CD8-positive, alpha-beta memory T cell (primary cell): ENCODE data around the gene CACNB1. TPM values are rescaled to one million over a fixed set of nuclear protein-coding genes. Genes with fewer than 3 reads are reported as not detected.

Source experiments
- CTCF ChIA-PET: fragments of 350-600 bp; sonication (Branson Sonifier 250); formaldehyde crosslinking; loops from one replicate; lab custom pipeline; 2021; ENCODE audit warnings: antibody characterized with exemption; lab: Charles Lee
- POLR2A ChIA-PET: fragments of 350-600 bp; sonication (Branson Sonifier 250); formaldehyde crosslinking; loops from one replicate; lab custom pipeline; 2021; ENCODE audit warnings: antibody characterized with exemption; lab: Charles Lee
- DNase-seq, 5 donors: peaks; one replicate each; pipeline versions ENCODE4 v3.0.0 to v3.0.0-alpha.2; 2020 to 2022; ENCODE audit warnings: mixed read lengths in 1 of 5
- H3K27ac ChIP-seq: one replicate; pipeline ENCODE4 v1.7.0; 2013; ENCODE audit warnings: low read depth, mild to moderate bottlenecking, low read length, moderate library complexity
- H3K27me3 ChIP-seq: 2 replicates; pipeline ENCODE4 v1.7.0; 2013; ENCODE audit warnings: low read length, mild to moderate bottlenecking; ENCODE audit not compliant: insufficient read depth, poor library complexity, severe bottlenecking
- H3K36me3 ChIP-seq: 2 replicates; pipeline ENCODE4 v1.7.0; 2013; ENCODE audit warnings: mild to moderate bottlenecking, low read length, moderate library complexity; ENCODE audit not compliant: insufficient read depth
- H3K4me1 ChIP-seq: 2 replicates; pipeline ENCODE4 v1.7.0; 2013; ENCODE audit warnings: mild to moderate bottlenecking, low read length, moderate library complexity; ENCODE audit not compliant: insufficient read depth
- H3K4me3 ChIP-seq: 2 replicates; pipeline ENCODE4 v1.7.0; 2013; ENCODE audit warnings: mild to moderate bottlenecking, low read length
- H3K9me3 ChIP-seq: 2 replicates; pipeline ENCODE4 v1.7.0; 2013; ENCODE audit warnings: mild to moderate bottlenecking, low read length
- H3K27ac Mint-ChIP-seq, 8 donors: one replicate each; pipeline ENCODE4 v1.8.0; 2020 to 2021; ENCODE audit warnings: mixed read lengths in 8 of 8, mild to moderate bottlenecking in 6 of 8, inconsistent platforms in 3 of 8, moderate library complexity in 3 of 8
- H3K27me3 Mint-ChIP-seq, 2 donors: one replicate each; pipeline ENCODE4 v1.8.0; 2020 to 2021; ENCODE audit warnings: mixed read lengths in 2 of 2, mild to moderate bottlenecking in 1 of 2, moderate library complexity in 1 of 2
- H3K36me3 Mint-ChIP-seq, 3 donors: one replicate each; pipeline ENCODE4 v1.8.0; 2020 to 2021; ENCODE audit warnings: mixed read lengths in 3 of 3, inconsistent platforms in 1 of 3, mild to moderate bottlenecking in 1 of 3
- H3K4me1 Mint-ChIP-seq, 3 donors: one replicate each; pipeline ENCODE4 v1.8.0; 2020 to 2021; ENCODE audit warnings: mixed read lengths in 3 of 3, inconsistent platforms in 1 of 3, mild to moderate bottlenecking in 1 of 3
- H3K4me3 Mint-ChIP-seq, 7 donors: one replicate each; pipeline ENCODE4 v1.8.0; 2020 to 2021; ENCODE audit warnings: mixed read lengths in 7 of 7, mild to moderate bottlenecking in 6 of 7, moderate library complexity in 4 of 7, inconsistent platforms in 2 of 7
- H3K9me3 Mint-ChIP-seq, 5 donors: one replicate each; pipeline ENCODE4 v1.8.0; 2020 to 2022; ENCODE audit warnings: mixed read lengths in 5 of 5, mild to moderate bottlenecking in 3 of 5, moderate library complexity in 2 of 5, inconsistent platforms in 1 of 5
- polyA plus RNA-seq: library from polyadenylated mRNA; unstranded; fragments of 300-500 nt; fragmentation: Illumina TruSeq; gene quantifications from one replicate; pipeline ENCODE4 v1.2.3, GENCODE V29; 2021
- total RNA-seq, 2 experiments: library from RNA; stranded (reverse); gene quantifications; one replicate each; pipeline ENCODE4 v1.2.3, GENCODE V29; 2021

The CACNB1 gene
- total and polyA plus RNA-seq, 3 experiments from 2014 or later, result 2.7 to 12.3 (median 10.6) TPM

GRCh38 chr17:39200070-39200879 lies 2.8 kb upstream of the CACNB1 start, which contains the start of gene RPL19:
RPL19 (plus strand) TSS chr17:39200283; CDS start chr17:39200345, 62 bp downstream.
- H3K4me3 Mint-ChIP-seq, result peak within 1 kb of the TSS; percentile 92 to 99 (median 94)
- peaks cover 11 to 53% (median 14%) of the 10 kb centered on the region in 3 donors for H3K36me3 Mint-ChIP-seq
- Histone ChIP-seq H3K4me1 (peaks cover 54% of the 10 kb centered on the region), H3K27me3 (no peaks in the 10 kb centered on the region), H3K9me3 (no peaks in the 10 kb centered on the region), H3K4me3 (peak within 1 kb of the TSS; percentile 94), H3K27ac (peak within 1 kb of the TSS; percentile 99), H3K36me3 (peaks cover 32% of the 10 kb centered on the region)
- H3K9me3 Mint-ChIP-seq, result peaks cover 0 to 2% (median 0%) of the 10 kb centered on the region in 5 donors
- DNase-seq, result peak in 4 of 5 donors; percentile 72 to 90 (median 81)
- POLR2A ChIA-PET, result interaction anchor here (0.6 to 1.4 kb wide), 19 partner anchors 9 to 907 kb away, joined by 3 to 12 read pairs (median 5); partner anchors contain the start of genes LASP1 and PLXDC1
- H3K27ac Mint-ChIP-seq, result peak within 1 kb of the TSS; percentile 97 to 100 (median 100)
- CTCF ChIA-PET, result interaction anchor here (0.8 to 3.0 kb wide), 10 partner anchors 9 to 262 kb away, joined by 3 to 23 read pairs (median 4); no protein-coding TSS in a partner anchor
- peaks cover 47 to 70% (median 58%) of the 10 kb centered on the region in 3 donors for H3K4me1 Mint-ChIP-seq
- H3K27me3 Mint-ChIP-seq, result peaks cover 0 to 4% of the 10 kb centered on the region in 2 donors

- H3K27me3 ChIP-seq, result no peaks in the 10 kb centered on the region
- Mint-ChIP-seq H3K27ac (peak overlapping the region; percentile 97 to 100 (median 100)), H3K27me3 (peaks cover 0 to 4% of the 10 kb centered on the region in 2 donors), H3K4me1 (peaks cover 50 to 76% (median 58%) of the 10 kb centered on the region in 3 donors), H3K9me3 (peaks cover 0 to 2% (median 0%) of the 10 kb centered on the region in 5 donors), H3K36me3 (peaks cover 11 to 48% (median 12%) of the 10 kb centered on the region in 3 donors), H3K4me3 (peak overlapping the region; percentile 92 to 99 (median 94))
- peaks cover 28% of the 10 kb centered on the region for H3K36me3 ChIP-seq
- H3K4me1 ChIP-seq, result peaks cover 54% of the 10 kb centered on the region
- H3K9me3 ChIP-seq, result no peaks in the 10 kb centered on the region
- peak; percentile 81 to 94 (median 90) for DNase-seq
- POLR2A ChIA-PET, result interaction anchor here (0.6 to 1.4 kb wide), 19 partner anchors 10 to 641 kb away, joined by 3 to 12 read pairs (median 4); partner anchors contain the start of genes LASP1 and PLXDC1
- peak overlapping the region; percentile 94 for H3K4me3 ChIP-seq
- H3K27ac ChIP-seq, result peak overlapping the region; percentile 99
- CTCF ChIA-PET, result interaction anchor here (0.8 to 3.0 kb wide), 11 partner anchors 10 to 263 kb away, joined by 3 to 23 read pairs (median 4); no protein-coding TSS in a partner anchor
Observed at GRCh38 chr17:39199820-39200069, 2.3 kb upstream of the CACNB1 start.

DNA sequence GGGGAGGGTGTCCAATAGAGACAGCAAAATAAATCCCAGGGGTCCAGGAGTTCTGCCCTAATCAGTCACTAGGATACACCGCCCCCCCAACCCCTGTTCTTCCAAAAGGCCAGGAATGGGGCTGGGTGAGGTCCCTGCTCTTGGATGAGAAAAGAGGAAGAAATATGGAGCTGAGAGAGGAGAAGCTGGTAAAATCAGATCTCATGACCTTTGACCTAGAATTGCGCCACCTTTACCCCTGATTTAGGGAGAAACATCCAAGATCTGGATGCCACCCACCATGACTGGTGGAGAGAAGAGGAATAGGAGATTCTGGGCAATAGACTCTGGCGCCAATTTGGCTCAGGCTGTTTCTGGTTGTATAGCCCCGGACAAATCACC lies 707 bp upstream of the CACNB1 start:
- Mint-ChIP-seq H3K27me3 (peaks cover 0 to 4% of the 10 kb centered on the region in 2 donors), H3K27ac (peak overlapping the region in 7 of 8 donors; percentile 50 to 98 (median 82)), H3K9me3 (peaks cover 0 to 2% (median 0%) of the 10 kb centered on the region in 5 donors), H3K4me1 (peaks cover 53 to 80% (median 66%) of the 10 kb centered on the region in 3 donors), H3K4me3 (peak overlapping the region; percentile 72 to 96 (median 90)), H3K36me3 (peaks cover 8 to 40% (median 8%) of the 10 kb centered on the region in 3 donors)
- ChIA-PET CTCF (interaction anchor here (1.3 to 3.0 kb wide), 2 partner anchors 23 to 34 kb away, joined by 4 to 23 read pairs; no protein-coding TSS in a partner anchor), POLR2A (interaction anchor here (1.4 kb wide), 1 partner anchor 46 kb away, joined by 5 read pairs; no protein-coding TSS in a partner anchor)
- Histone ChIP-seq H3K36me3 (peaks cover 14% of the 10 kb centered on the region), H3K4me1 (peaks cover 54% of the 10 kb centered on the region), H3K27me3 (no peaks in the 10 kb centered on the region), H3K27ac (no peak overlapping the region), H3K9me3 (no peaks in the 10 kb centered on the region), H3K4me3 (peak overlapping the region; percentile 7)
- DNase-seq, result no peak

DNA sequence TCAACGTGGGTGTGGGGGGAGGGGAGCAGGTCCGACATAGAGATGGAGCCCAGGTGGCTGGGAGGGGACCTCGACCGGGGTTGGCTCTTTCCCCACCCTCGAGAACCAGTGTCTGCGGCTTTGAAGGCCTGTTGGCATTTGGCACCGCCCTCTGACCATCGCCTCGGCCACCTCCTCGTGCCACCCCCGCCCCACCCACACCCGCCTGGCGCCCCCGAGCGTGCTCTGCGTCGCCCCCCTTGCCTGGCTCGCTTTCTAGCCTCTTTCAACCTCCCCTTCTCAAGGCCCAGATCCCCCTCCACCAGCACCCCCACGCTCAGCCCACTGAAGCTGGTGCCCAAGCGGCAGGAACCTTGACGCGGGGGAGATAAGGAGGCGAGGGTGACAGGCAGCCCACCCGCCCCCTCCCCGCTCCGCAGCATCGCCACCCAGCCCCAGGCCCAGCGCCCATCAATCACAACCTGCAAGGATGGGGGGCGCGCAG lies 619 bp downstream of the CACNB1 start:
- peaks cover 0 to 41% (median 2%) of the 10 kb centered on the region in 3 donors for H3K36me3 Mint-ChIP-seq
- no peaks in the 10 kb centered on the region for H3K27me3 ChIP-seq
- POLR2A ChIA-PET, result interaction anchor here (1.4 kb wide), 1 partner anchor 48 kb away, joined by 5 read pairs; no protein-coding TSS in a partner anchor
- H3K36me3 ChIP-seq, result peaks cover 4% of the 10 kb centered on the region
- peak overlapping the region; percentile 82 to 96 (median 90) for H3K4me3 Mint-ChIP-seq
- H3K4me3 ChIP-seq, result peak overlapping the region; percentile 52
- no peaks in the 10 kb centered on the region for H3K9me3 ChIP-seq
- CTCF ChIA-PET, result interaction anchor here (1.5 to 3.2 kb wide), 2 partner anchors 12 to 32 kb away, joined by 5 to 11 read pairs; no protein-coding TSS in a partner anchor
- H3K4me1 Mint-ChIP-seq, result peaks cover 45 to 78% (median 58%) of the 10 kb centered on the region in 3 donors
- H3K27ac Mint-ChIP-seq, result peak overlapping the region in 6 of 8 donors; percentile 42 to 94 (median 70)
- peaks cover 44% of the 10 kb centered on the region for H3K4me1 ChIP-seq
- peaks cover 0 to 3% of the 10 kb centered on the region in 2 donors for H3K27me3 Mint-ChIP-seq
- no peak for DNase-seq
- H3K27ac ChIP-seq, result no peak overlapping the region
- H3K9me3 Mint-ChIP-seq, result peaks cover 0 to 2% (median 0%) of the 10 kb centered on the region in 5 donors

DNA sequence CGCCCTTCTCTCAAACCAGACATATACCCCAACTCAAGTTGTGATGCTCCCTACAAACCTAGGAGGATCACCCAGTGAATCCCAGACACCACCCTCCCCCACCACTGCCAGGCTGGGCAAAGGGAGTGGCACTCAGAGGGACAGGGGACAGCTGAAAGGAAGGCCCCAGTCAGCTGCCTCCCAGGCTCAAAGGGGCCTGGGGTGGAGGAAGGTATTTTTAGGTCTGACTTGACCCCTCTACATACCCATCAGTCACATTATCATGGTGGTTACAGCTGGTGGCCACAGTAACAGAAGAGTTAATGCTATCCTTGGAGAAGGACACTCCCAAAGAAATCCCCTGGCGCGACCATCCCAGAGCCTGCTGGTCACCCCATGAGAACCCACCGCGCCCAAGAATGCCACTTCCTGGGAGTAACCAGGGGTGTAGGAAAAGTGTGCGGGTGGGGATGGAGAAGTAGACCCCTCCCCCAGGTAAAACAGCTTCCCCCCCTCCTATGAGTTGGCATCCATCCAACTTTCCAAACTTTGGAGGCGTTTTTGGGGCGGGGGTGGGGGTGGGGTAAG lies 1.1 kb downstream of the CACNB1 start:
- no peaks in the 10 kb centered on the region for H3K9me3 ChIP-seq
- CTCF ChIA-PET, result interaction anchor here (1.3 to 3.2 kb wide), 5 partner anchors 11 to 43 kb away, joined by 4 to 11 read pairs (median 5); no protein-coding TSS in a partner anchor
- H3K27ac Mint-ChIP-seq, result peak overlapping the region; percentile 74 to 94 (median 84)
- no peaks in the 10 kb centered on the region for H3K27me3 ChIP-seq
- no peaks in the 10 kb centered on the region for H3K36me3 ChIP-seq
- DNase-seq, result no peak
- H3K36me3 Mint-ChIP-seq, result peaks cover 0 to 42% (median 2%) of the 10 kb centered on the region in 3 donors
- H3K4me3 Mint-ChIP-seq, result peak overlapping the region; percentile 75 to 94 (median 84)
- peaks cover 42 to 74% (median 52%) of the 10 kb centered on the region in 3 donors for H3K4me1 Mint-ChIP-seq
- H3K4me1 ChIP-seq, result peaks cover 39% of the 10 kb centered on the region
- peak overlapping the region; percentile 20 for H3K4me3 ChIP-seq
- H3K27ac ChIP-seq, result no peak overlapping the region
- H3K9me3 Mint-ChIP-seq, result peaks cover 0 to 2% (median 0%) of the 10 kb centered on the region in 5 donors
- peaks cover 0 to 3% of the 10 kb centered on the region in 2 donors for H3K27me3 Mint-ChIP-seq
- POLR2A ChIA-PET, result interaction anchor here (0.5 kb wide), 2 partner anchors 27 to 29 kb away, joined by 3 read pairs; no protein-coding TSS in a partner anchor

GRCh38 chr17:39195568-39196160 lies 1.8 kb downstream of the CACNB1 start:
- ChIA-PET CTCF (interaction anchor here (0.6 to 3.2 kb wide), 7 partner anchors 12 to 327 kb away, joined by 3 to 11 read pairs (median 5); no protein-coding TSS in a partner anchor), POLR2A (interaction anchor here (0.5 kb wide), 2 partner anchors 26 to 28 kb away, joined by 3 read pairs; no protein-coding TSS in a partner anchor)
- Mint-ChIP-seq H3K9me3 (peaks cover 0 to 2% (median 0%) of the 10 kb centered on the region in 5 donors), H3K27ac (peak overlapping the region; percentile 75 to 97 (median 89)), H3K4me3 (peak overlapping the region; percentile 75 to 89 (median 84)), H3K27me3 (peaks cover 0 to 3% of the 10 kb centered on the region in 2 donors), H3K36me3 (peaks cover 0 to 39% (median 2%) of the 10 kb centered on the region in 3 donors), H3K4me1 (peaks cover 37 to 67% (median 46%) of the 10 kb centered on the region in 3 donors)
- no peak overlapping the region for H3K4me3 ChIP-seq
- peak in 3 of 5 donors; percentile 19 to 52 (median 40) for DNase-seq
- no peaks in the 10 kb centered on the region for H3K27me3 ChIP-seq
- no peak overlapping the region for H3K27ac ChIP-seq
- H3K4me1 ChIP-seq, result peaks cover 33% of the 10 kb centered on the region
- no peaks in the 10 kb centered on the region for H3K36me3 ChIP-seq
- H3K9me3 ChIP-seq, result no peaks in the 10 kb centered on the region
